IMR-90 (cell line): ENCODE measurements around the gene OTOGL. TPM values are rescaled to one million over a fixed set of nuclear protein-coding genes. Genes with fewer than 3 reads are reported as not detected.

Experiments
- ATAC-seq: fragments of 200-7000 bp; cut with Tn5 transposase; 2 replicates; pipeline ENCODE4 v1.9.1; 2020; ENCODE audit warnings: low read depth, mild to moderate bottlenecking, moderate library complexity
- BruUV-seq: library from RNA; stranded (reverse); fragments of 400-500 nt; replicated peaks from 2 replicates; lab custom pipeline; 2021; lab: Mats Ljungman, UMichigan
- CTCF ChIA-PET: fragments of 300-600 bp; formaldehyde crosslinking; extraction: SDS; loops from one replicate; lab custom pipeline; 2021; ENCODE audit warnings: antibody characterized with exemption; lab: Yijun Ruan, JAX
- POLR2A ChIA-PET: fragments of 300-600 bp; sonication (Branson Sonifier 250); formaldehyde crosslinking; loops from one replicate; lab custom pipeline; 2022; ENCODE audit warnings: antibody characterized with exemption; ENCODE audit not compliant: unreplicated experiment; lab: Charles Lee
- DNase-seq: peaks from one replicate; pipeline ENCODE4 v3.0.0; 2013
- H2AFZ ChIP-seq: replicated peaks from 2 replicates; pipeline ENCODE3; 2013; ENCODE audit warnings: low read length, mild to moderate bottlenecking; ENCODE audit not compliant: poor library complexity
- H2AK5ac ChIP-seq: 2 replicates; pipeline ENCODE4 v1.6.1; 2013; ENCODE audit warnings: low read depth, low read length, inconsistent platforms
- H2AK9ac ChIP-seq: replicated peaks from 2 replicates; pipeline ENCODE3; 2013; ENCODE audit warnings: mild to moderate bottlenecking, low read depth, low read length, moderate library complexity; ENCODE audit not compliant: poor library complexity
- H2BK120ac ChIP-seq: 2 replicates; pipeline ENCODE4 v1.6.1; 2013; ENCODE audit warnings: low read depth, low read length, inconsistent platforms
- H2BK15ac ChIP-seq: 3 replicates; pipeline ENCODE4 v1.6.1; 2013; ENCODE audit warnings: low read depth, low read length, inconsistent platforms
- H2BK20ac ChIP-seq: 2 replicates; pipeline ENCODE4 v1.6.1; 2013; ENCODE audit warnings: low read depth, mild to moderate bottlenecking, inconsistent platforms, low read length, moderate library complexity
- H2BK5ac ChIP-seq: 2 replicates; pipeline ENCODE4 v1.6.1; 2013; ENCODE audit warnings: mild to moderate bottlenecking, low read depth, low read length, inconsistent platforms; ENCODE audit not compliant: poor library complexity, severe bottlenecking
- H3K14ac ChIP-seq: replicated peaks from 2 replicates; pipeline ENCODE4 v1.6.1; 2013; ENCODE audit warnings: low read depth, low read length, inconsistent platforms
- H3K18ac ChIP-seq: 2 replicates; pipeline ENCODE4 v1.6.1; 2013; ENCODE audit warnings: low read depth, low read length, control low read depth
- H3K23ac ChIP-seq: 2 replicates; pipeline ENCODE4 v1.6.1; 2013; ENCODE audit warnings: low read depth, low read length, inconsistent platforms
- H3K27ac ChIP-seq: 2 replicates; pipeline ENCODE4 v1.5.1; 2013; ENCODE audit warnings: mild to moderate bottlenecking, control low read depth, low read length; ENCODE audit not compliant: insufficient read depth
- H3K27me3 ChIP-seq: 2 replicates; pipeline ENCODE4 v1.6.1; 2013; ENCODE audit warnings: low read length; ENCODE audit not compliant: control insufficient read depth, insufficient read depth
- H3K36me3 ChIP-seq: 2 replicates; pipeline ENCODE4 v1.6.1; 2013; ENCODE audit warnings: low read length, mixed read lengths; ENCODE audit not compliant: control insufficient read depth, insufficient read depth
- H3K4ac ChIP-seq: 2 replicates; pipeline ENCODE4 v1.6.1; 2013; ENCODE audit warnings: low read depth, low read length, inconsistent platforms
- H3K4me1 ChIP-seq: 2 replicates; pipeline ENCODE4 v1.6.1; 2013; ENCODE audit warnings: low read length, mixed read lengths; ENCODE audit not compliant: control insufficient read depth, insufficient read depth
- H3K4me2 ChIP-seq: 2 replicates; pipeline ENCODE4 v1.6.1; 2013; ENCODE audit warnings: low read depth, mild to moderate bottlenecking, control low read depth, low read length, moderate library complexity
- H3K4me3 ChIP-seq: 2 replicates; pipeline ENCODE4 v1.5.1; 2013; ENCODE audit warnings: low read depth, mild to moderate bottlenecking, control low read depth, low read length, moderate library complexity; ENCODE audit not compliant: insufficient read depth
- H3K56ac ChIP-seq: 2 replicates; pipeline ENCODE4 v1.6.1; 2013; ENCODE audit warnings: low read length, inconsistent platforms; ENCODE audit not compliant: insufficient read depth; ENCODE audit errors: extremely low read depth
- H3K79me1 ChIP-seq, 2 experiments: 2 replicates each; pipeline ENCODE4 v1.6.1; 2013; ENCODE audit warnings: low read length in 2 of 2, inconsistent platforms in 1 of 2, low read depth in 1 of 2
- H3K9ac ChIP-seq: 2 replicates; pipeline ENCODE4 v1.6.1; 2013; ENCODE audit warnings: low read depth, low read length, control low read depth
- H3K9me1 ChIP-seq: 2 replicates; pipeline ENCODE4 v1.6.1; 2013; ENCODE audit warnings: low read length, inconsistent platforms; ENCODE audit not compliant: insufficient read depth
- H3K9me3 ChIP-seq: 2 replicates; pipeline ENCODE4 v1.6.1; 2013; ENCODE audit warnings: low read length; ENCODE audit not compliant: control insufficient read depth, insufficient read depth
- H4K20me1 ChIP-seq: 2 replicates; pipeline ENCODE4 v1.6.1; 2013; ENCODE audit warnings: low read length, inconsistent platforms; ENCODE audit not compliant: insufficient read depth
- H4K5ac ChIP-seq: 2 replicates; pipeline ENCODE4 v1.6.1; 2013; ENCODE audit warnings: mild to moderate bottlenecking, low read depth, low read length, control low read depth
- H4K8ac ChIP-seq, 2 experiments: 2 replicates each; pipeline ENCODE4 v1.6.1; 2013; ENCODE audit warnings: low read depth in 2 of 2, low read length in 2 of 2, control low read depth in 1 of 2, inconsistent platforms in 1 of 2
- H4K91ac ChIP-seq: 2 replicates; pipeline ENCODE4 v1.6.1; 2013; ENCODE audit warnings: low read depth, low read length, inconsistent platforms; ENCODE audit not compliant: insufficient read depth
- BHLHE40 ChIP-seq: fragments of 150-350 bp; IDR thresholded peaks from 2 replicates; pipeline ENCODE4 v1.6.1; 2016; ENCODE audit warnings: mild to moderate bottlenecking, low read depth, low read length
- CHD1 ChIP-seq: IDR thresholded peaks from 2 replicates; pipeline ENCODE4 v1.6.1; 2012; ENCODE audit warnings: low read depth, low read length, improper control_type of control experiment
- FOS ChIP-seq: fragments of 150-350 bp; IDR thresholded peaks from 2 replicates; pipeline ENCODE4 v1.6.1; 2016; ENCODE audit warnings: low read depth, low read length
- MAFK ChIP-seq: IDR thresholded peaks from 2 replicates; pipeline ENCODE4 v1.6.1; 2012; ENCODE audit warnings: low read depth, low read length, improper control_type of control experiment
- MAZ ChIP-seq: IDR thresholded peaks from 2 replicates; pipeline ENCODE4 v1.6.1; 2012; ENCODE audit warnings: low read depth, mild to moderate bottlenecking, low read length, improper control_type of control experiment, moderate library complexity, borderline replicate concordance
- MXI1 ChIP-seq: IDR thresholded peaks from 2 replicates; pipeline ENCODE4 v1.6.1; 2012; ENCODE audit warnings: low read depth, mild to moderate bottlenecking, low read length, moderate library complexity, borderline replicate concordance
- POLR2A ChIP-seq: IDR thresholded peaks from 2 replicates; pipeline ENCODE4 v1.6.1; 2012; ENCODE audit warnings: mild to moderate bottlenecking, low read depth, low read length
- RCOR1 ChIP-seq: IDR thresholded peaks from 2 replicates; pipeline ENCODE4 v1.6.1; 2012; ENCODE audit warnings: mild to moderate bottlenecking, low read length, improper control_type of control experiment; ENCODE audit not compliant: insufficient replicate concordance
- RFX5 ChIP-seq: IDR thresholded peaks from 2 replicates; pipeline ENCODE4 v1.8.0; 2012; ENCODE audit warnings: low read depth, mild to moderate bottlenecking, low read length, moderate library complexity
- SMC3 ChIP-seq: fragments of 150-350 bp; IDR thresholded peaks from 2 replicates; pipeline ENCODE4 v1.6.1; 2016; ENCODE audit warnings: low read depth, mild to moderate bottlenecking, antibody characterized with exemption, low read length, moderate library complexity
- WGBS, 2 experiments: methylation state at CpG; one replicate each; pipeline versions ENCODE4 v1.1.5 to v1.1.7; 2013; ENCODE audit warnings: missing lambda C conversion rate in 2 of 2; ENCODE audit not compliant: insufficient read length in 1 of 2; ENCODE audit errors: extremely low coverage in 2 of 2; 5-methylcytosine and 5-hydroxymethylcytosine counted together
- dilution Hi-C: fragments of 300-500 bp; cut with HindIII; formaldehyde crosslinking; loops from one replicate; pipeline ENCODE4 v1.14.3; 2018; ENCODE audit warnings: low sequenced_read_pairs; ENCODE audit not compliant: unreplicated experiment
- in situ Hi-C: fragments of 300-500 bp; cut with MboI; formaldehyde crosslinking; loops from 3 replicates; pipeline ENCODE4 v1.14.3; 2019; ENCODE audit warnings: low sequenced_read_pairs, inconsistent platforms, mixed read lengths
- intact Hi-C: fragments of 100-400 bp; cut with micrococcal nuclease; formaldehyde crosslinking; loops from 2 replicates; pipeline ENCODE4 v1.10.0; 2022
- polyA plus RNA-seq, 3 experiments: library from polyadenylated mRNA; depleted of rRNA; stranded (reverse); fragments of >200 nt; gene quantifications; 2 replicates each; pipeline ENCODE4 v1.2.3, GENCODE V29; 2012; ENCODE audit warnings: low replicate concordance in 1 of 3
- total RNA-seq: library from RNA; depleted of rRNA; stranded (reverse); fragments of >200 nt; gene quantifications from 2 replicates; pipeline ENCODE4 v1.2.3, GENCODE V29; 2012
- TF ChIP-seq, protein P1 (sequence below): conservative IDR thresholded peaks from 2 replicates; pipeline ENCODE4 v1.5.1; 2012; ENCODE audit warnings: mild to moderate bottlenecking, low read depth, low read length, improper control_type of control experiment

OTOGL gene
- total and polyA plus RNA-seq, 2 of the 4 experiments (the other 2 are of a cell fraction) = 0.10 to 0.18 TPM

DNA sequence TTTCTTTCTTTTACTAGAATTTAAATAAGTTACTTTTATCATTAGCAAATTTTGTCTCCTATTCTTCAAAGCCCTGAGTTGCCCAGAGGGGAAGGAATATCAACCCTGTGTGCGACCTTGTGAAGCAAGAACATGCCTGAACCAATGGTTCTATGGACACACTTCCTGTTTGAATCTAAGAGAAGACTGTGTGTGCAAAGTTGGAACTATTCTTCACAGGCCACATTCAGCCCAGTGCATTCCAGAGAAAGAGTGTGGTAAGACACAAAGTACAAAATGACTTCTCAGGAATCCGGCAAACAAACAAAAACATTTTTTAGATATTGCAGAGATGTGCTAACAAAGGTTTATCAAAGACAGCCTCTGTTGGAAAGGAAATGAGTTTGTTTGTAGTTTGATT is 253.9 kb downstream of the OTOGL start:
- no peak overlapping the region for H3K56ac ChIP-seq

More for the DNA sequence above, 253.9 kb downstream of the OTOGL start:
- Histone ChIP-seq H3K27ac (no peak overlapping the region), H2BK20ac (no peak overlapping the region), H2AK9ac (no peak overlapping the region), H3K23ac (no peak overlapping the region), H3K4me1 (no peaks in the 10 kb centered on the region), H2BK5ac (no peak overlapping the region), H3K9me1 (no peaks in the 10 kb centered on the region), H3K9me3 (no peaks in the 10 kb centered on the region), H2AK5ac (no peak overlapping the region), H4K8ac (0 out of 4 replicates have a peak overlapping the region, but pooled peaks of 1 of the 2 experiments have one; percentile 32), H3K14ac (no peak overlapping the region), H2BK120ac (no peak overlapping the region), H3K4me2 (no peak overlapping the region), H4K20me1 (no peaks in the 10 kb centered on the region), H4K91ac (no peak overlapping the region), H3K27me3 (no peaks in the 10 kb centered on the region), H2BK15ac (no peak overlapping the region), H3K79me1 (no peaks in the 10 kb centered on the region), H3K4ac (no peak overlapping the region), H3K36me3 (no peaks in the 10 kb centered on the region), H3K4me3 (no peak overlapping the region), H2AFZ (no peak overlapping the region), H3K9ac (no peak overlapping the region), H4K5ac (no peak overlapping the region), H3K18ac (no peak overlapping the region)
- TF ChIP-seq, protein P1, sequence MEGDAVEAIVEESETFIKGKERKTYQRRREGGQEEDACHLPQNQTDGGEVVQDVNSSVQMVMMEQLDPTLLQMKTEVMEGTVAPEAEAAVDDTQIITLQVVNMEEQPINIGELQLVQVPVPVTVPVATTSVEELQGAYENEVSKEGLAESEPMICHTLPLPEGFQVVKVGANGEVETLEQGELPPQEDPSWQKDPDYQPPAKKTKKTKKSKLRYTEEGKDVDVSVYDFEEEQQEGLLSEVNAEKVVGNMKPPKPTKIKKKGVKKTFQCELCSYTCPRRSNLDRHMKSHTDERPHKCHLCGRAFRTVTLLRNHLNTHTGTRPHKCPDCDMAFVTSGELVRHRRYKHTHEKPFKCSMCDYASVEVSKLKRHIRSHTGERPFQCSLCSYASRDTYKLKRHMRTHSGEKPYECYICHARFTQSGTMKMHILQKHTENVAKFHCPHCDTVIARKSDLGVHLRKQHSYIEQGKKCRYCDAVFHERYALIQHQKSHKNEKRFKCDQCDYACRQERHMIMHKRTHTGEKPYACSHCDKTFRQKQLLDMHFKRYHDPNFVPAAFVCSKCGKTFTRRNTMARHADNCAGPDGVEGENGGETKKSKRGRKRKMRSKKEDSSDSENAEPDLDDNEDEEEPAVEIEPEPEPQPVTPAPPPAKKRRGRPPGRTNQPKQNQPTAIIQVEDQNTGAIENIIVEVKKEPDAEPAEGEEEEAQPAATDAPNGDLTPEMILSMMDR = no peak
- no peak for TF ChIP-seq FOS
- TF ChIP-seq CHD1 = no peak
- TF ChIP-seq SMC3 = no peak
- no peak for TF ChIP-seq RFX5
- TF ChIP-seq POLR2A = no peak
- TF ChIP-seq MXI1 = no peak
- TF ChIP-seq RCOR1 = no peak
- TF ChIP-seq MAZ = no peak
- no peak for TF ChIP-seq BHLHE40
- TF ChIP-seq MAFK = no peak
- dilution Hi-C loops = no loop called here
- ATAC-seq (peak; percentile 80), DNase-seq (peak; percentile 22)
- BruUV-seq = no TSS peak
- WGBS, 2 experiments = no CpG with 5 or more reads among the region's 2 CpGs
- in situ Hi-C loops = no loop called here
- ChIA-PET CTCF (no interaction called here), POLR2A (no interaction called here)
- intact Hi-C loops = no loop called here
